ENCODE data around the gene RAD51B.
A peak's percentile ranks its signal among the peaks of the same experiment; 100 is the strongest.
"Not testable (repeated sequence)": the region's sequence is repeated elsewhere in the genome, so short reads cannot be mapped to it uniquely, and the experiment has no call there.

The RAD51B gene

DNA sequence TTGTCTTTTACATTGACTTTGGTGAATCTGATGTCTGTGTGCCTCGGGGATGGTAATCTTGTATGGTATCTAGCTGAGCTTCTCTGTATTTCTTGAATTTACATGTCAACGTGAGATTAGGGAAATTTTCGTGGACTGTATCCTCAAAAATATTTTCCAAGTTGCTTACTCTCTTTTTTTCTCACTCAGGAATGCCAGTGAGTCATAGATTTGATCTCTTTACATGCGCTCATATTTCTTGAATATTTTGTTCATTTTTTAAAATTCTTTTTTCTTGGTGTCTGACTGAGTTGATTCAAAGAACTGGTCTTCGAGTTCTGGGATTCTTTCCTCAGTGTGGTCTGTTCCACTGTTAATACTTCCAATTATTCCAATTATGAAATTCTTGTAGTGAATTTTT is 207.7 kb downstream of the RAD51B start:
- DNase-seq (ENCODE audit: low read depth): no peak

DNA sequence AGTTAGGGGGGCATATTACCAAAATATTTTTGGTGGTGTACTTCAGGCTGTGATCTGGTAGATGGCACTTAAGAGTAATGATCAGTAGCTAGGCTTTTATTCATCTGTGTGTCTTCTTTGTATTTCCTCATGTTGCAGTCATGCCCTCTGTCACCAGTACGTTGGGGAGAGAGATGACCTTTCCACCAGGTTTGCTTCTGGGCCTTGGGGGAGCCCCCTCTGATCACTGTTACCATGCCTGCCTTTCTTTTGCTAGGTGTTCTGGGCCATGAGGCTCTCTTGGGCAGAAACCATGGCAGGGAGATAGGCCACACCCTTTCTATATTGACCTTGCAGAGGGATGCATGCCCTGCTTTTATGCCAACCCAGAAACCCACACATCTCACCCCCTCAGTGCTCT is 208.5 kb downstream of the RAD51B start:
- no peak for DNase-seq (ENCODE audit: low read depth)

DNA sequence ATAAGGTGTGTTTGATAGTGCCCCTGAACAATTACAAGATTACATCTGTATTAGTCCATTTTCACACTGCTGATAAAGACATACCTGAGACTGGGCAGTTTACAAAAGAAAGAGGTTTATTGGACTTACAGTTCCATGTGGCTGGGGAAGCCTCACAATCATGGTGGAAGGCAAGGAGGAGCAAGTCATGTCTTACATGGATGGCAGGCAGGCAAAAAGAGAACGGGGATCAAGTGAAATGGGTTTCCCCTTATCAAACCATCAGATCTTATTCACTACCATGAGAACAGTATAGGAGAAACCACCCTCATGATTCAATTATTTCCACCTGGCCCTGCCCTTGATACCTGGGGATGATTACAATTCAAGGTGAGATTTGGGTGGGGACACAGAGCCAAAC is 211.4 kb downstream of the RAD51B start:
- DNase-seq (ENCODE audit: low read depth): not testable (repeated sequence)

DNA sequence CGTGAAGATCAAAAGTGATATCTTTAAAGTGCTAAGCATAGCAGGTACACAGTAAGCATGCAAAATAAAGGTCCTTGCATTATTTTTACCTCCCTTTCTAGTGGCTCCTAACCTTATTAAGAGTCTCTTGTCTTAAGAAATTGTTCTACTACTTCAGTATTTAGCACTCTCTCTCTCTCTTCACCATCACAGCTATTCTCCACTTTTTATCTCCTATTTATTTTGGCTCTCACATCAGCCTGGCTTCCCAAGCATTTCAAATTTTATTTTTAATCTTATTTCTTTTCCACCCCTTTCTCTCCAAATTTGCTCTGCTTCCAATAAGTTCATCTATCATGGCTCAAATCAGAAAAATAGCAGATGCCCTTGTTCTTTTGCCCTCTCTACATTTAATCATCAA is 212.6 kb downstream of the RAD51B start:
- no peak for DNase-seq (ENCODE audit: low read depth)

DNA sequence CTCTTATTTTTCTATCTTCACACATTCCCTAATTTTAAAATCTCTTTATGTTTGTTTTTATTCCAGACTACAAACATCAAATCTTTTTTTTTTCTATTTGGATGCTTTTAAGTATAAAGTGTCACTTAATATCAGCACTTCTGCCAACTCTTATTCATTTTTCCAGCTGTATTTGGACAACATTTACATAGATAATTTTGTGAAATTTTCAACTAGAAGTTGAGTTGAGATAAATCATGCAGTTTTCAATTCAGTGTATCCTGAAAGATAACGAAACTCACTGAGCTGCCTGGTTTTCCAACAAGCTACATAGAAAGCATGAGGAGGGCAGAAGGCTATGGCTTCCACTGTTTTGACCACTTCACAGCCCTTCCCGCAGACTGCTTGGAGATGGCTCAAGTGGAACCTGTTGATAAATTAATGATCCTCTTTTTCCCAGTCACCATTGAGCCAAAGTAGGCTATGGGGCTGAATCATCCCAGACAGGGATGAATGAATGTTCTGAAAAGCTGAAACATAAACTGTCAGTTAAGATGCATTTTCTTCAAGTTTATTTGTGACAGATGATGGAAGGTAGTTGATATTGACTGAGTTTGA is 213.9 kb downstream of the RAD51B start:
- no peak for DNase-seq (ENCODE audit: low read depth)

DNA sequence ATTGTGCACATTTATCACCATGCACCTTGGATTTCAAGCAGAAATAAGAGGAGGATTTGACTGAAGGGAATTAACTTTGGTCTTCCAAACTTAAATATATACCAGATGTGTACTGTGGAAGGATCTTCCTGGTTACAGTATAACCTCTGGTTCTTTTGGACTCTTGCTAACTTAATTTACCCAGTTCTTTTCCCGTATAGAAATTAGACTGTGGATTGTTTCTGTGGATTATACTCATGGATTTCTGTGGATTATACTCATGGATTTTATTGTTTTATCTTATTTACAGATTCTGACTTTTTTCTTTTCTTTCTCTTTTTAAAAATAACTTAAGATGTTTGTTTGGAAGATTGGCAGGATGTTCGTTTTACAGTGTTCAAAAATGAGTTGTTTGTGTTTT is 215.3 kb downstream of the RAD51B start:
- DNase-seq (ENCODE audit: low read depth): no peak

DNA sequence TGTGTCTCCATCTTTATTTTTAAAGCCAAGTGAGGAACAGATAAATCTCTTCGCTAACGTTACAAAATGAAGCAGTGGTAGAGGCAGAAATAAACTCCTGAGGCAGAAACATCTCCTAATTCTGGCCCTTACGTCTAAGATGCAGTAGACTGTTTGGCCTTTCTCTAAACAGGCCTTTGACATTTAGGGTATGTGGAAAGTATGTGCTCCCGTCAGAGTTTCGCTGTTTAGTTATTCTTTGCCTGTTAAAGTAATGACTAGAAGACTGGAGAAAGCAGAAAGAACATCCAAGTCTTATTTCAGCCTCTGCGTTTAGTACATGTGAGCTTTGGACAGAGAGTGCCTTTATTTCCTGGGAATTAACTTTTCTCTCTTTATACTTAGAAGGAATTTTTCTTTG is 216.6 kb downstream of the RAD51B start:
- DNase-seq (ENCODE audit: low read depth): no peak

DNA sequence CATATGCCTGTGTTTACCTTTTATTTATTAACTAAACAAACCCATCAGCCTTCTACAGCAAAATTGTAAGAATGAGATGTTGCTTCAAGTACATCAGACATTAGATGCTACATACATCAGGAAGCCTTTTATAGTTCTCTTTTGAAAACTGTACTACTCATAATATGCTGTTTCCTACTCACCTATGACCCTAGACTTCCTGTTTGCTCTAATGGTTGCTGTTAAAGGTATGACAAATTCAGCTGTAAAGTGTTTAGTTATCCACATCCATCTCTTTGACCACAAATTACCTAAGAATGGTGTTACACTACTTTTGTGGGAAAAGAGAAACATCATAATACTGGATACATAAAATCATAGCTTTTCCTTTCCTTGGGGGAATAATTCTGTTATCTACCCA is 220.0 kb downstream of the RAD51B start:
- DNase-seq (ENCODE audit: low read depth): no peak

DNA sequence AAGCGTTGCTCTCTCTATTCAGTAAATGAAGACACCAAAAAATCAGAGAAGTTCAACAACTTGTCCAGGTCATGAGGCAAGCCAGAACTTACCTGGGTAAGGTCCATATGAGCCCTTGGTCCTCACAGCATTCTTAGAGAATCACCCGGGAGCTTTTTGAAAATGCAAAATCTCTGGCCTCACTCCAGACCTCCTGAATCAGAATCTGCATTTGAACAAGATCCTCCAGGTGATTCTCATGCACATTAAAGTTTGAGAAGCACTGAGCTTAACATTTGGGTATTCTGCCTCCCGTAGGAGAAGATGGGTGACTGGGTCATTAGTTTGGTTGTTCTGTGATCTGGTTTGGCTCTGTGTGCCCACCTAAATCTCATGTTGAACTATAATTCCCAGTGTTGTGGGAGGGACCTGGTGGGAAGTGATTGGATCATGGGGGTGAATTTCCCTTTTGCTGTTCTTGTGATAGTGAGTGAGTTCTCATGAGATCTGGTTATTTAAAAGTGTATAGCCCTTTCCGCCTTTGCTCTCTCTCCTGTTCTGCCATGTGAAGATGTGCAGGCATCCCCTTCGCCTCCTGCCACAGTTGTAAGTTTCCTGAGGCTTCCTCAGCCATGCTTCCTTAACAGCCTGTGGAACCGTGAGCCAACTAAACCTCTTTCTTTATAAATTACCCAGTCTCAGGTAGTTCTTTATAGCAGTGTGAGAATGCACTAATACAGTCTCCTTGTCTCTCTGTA is 221.2 kb downstream of the RAD51B start:
- no peak for DNase-seq (ENCODE audit: low read depth)

DNA sequence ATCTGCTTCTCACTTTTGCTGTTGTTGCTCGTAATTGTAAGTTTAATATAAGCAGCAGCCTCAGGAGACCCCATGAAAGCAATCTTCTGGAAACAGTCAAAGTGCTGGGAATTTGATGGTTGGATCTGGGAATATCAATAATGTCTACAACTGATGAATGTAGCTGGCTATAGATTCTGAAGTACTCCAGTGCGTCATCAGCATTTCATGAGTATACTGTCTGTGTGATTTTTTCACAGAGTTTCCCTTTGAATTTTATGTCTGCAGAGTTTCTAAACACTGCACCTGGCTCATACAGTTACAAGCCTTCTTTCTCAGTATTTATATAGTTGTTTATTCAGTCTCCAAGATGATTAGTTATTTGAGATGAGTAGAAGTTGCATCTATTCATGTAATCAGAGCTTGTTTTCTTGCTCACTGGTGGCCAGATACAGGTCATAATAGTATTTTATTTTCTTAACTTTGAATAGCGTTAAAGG is 222.3 kb downstream of the RAD51B start:
- DNase-seq (ENCODE audit: low read depth): no peak

DNA sequence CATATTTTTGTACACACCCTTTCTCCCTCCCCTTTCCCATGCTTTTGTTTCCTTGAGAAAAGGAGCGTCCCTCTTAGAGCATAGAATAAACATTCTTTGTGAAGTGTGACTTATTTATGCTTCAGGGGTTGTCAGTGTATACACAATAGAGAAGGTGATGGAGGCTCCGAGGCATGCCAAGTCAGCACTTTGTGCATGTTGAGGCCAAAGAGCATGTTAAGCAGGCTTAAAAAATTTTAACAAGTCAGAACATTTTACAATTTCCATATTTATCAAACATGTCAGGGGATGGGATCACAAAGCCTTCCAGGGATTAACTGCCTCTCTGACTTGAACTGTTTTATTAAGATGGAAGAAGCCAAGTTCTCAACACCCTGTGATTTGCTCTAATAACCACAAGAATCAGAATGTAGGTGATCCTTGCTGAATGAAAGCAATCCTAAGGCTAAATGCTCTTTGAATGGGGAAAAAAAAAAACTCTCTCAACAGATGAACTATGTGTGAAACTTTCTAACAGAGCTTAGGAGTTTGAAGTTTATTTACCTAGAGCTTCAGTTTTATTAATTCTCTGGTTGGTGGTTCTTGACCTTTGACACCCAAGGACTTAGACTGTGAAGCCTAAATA is 223.1 kb downstream of the RAD51B start:
- DNase-seq (ENCODE audit: low read depth): peak; percentile 37

DNA sequence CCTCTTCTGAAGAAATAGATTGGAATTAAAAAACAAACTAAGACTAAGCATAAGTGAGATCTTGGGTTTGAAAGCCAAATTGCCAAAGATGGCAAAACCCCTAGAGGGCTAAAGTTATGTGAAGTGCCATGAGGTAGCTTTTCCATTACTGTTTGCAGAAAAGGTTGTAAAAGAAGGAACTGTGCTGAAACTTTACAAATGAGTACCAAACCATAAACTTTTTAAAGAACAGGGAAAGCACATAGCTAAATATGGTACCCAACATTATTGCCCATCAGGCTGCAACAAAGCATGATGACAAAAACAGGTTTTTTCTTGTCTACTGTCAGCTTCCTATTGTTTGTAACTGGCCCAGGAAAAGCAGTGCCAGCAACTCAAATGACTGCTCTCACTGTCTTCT is 224.2 kb downstream of the RAD51B start:
- no peak for DNase-seq (ENCODE audit: low read depth)

DNA sequence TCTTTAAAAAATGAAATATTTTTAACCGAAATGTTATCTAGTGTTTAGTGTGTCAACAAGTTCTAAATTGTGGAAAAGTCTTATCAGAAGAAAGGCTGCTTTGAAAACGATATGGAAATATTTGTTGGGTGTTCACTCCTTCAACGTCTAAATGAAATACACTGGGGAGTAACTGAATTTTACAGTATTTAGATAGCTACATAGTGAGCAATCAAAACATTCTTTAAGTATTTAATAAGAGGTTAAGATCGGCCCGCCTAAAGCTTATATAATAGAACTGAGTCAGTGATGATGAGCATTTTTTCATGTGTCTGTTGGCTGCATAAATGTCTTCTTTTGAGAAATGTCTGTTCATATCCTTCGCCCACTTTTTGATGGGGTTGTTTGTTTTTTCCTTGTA is 228.3 kb downstream of the RAD51B start:
- no peak for DNase-seq (ENCODE audit: low read depth)

DNA sequence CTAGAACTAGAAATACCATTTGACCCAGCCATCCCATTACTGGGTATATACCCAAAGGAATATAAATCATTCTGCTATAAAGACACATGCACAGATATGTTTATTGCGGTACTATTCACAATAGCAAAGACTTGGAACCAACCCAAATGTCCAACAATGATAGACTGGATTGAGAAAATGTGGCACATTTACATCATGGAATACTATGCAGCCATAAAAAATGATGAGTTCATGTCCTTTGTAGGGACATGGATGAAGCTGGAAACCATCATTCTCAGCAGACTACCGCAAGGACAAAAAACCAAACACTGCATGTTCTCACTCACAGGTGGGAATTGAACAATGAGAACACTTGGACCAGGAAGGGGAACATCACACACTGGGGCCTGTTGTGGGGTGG is 229.2 kb downstream of the RAD51B start:
- DNase-seq (ENCODE audit: low read depth): not testable (repeated sequence)

DNA sequence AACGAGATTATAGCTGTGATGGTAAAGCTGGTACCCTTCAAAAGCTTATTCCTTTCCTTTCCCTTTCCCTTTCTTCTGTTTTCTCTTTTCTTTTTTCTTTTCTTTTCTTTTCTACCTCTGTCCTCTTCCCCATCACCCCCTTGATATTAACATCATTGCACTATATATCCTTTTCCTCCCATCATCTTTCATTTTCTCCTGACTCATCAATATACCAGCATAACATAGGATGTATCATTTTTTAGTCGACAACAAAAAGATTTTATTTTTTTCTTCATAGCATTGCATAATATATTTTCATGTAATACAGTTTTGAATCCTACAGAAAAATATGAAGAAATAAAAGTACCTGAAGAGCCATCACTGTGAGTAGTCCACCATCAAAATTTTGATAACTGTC is 230.6 kb downstream of the RAD51B start:
- no peak for DNase-seq (ENCODE audit: low read depth)

DNA sequence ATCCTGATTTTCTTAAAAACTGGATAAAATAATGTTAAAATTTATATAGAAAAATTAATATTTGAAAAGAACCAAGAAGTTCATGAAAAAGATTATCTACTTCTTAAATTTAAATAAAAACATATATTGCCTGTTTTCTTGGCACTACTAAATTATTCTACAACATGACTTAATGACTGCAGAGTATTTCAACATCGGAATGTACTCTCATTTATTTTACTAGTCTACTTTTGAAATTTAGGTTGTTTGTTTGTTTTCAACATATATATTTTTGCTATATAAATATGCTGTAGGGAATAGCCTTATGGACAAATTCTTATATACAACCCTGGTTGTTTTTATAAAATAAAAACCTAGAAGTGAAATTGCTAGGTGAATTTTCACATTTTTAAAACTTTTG is 231.6 kb downstream of the RAD51B start:
- no peak for DNase-seq (ENCODE audit: low read depth)

DNA sequence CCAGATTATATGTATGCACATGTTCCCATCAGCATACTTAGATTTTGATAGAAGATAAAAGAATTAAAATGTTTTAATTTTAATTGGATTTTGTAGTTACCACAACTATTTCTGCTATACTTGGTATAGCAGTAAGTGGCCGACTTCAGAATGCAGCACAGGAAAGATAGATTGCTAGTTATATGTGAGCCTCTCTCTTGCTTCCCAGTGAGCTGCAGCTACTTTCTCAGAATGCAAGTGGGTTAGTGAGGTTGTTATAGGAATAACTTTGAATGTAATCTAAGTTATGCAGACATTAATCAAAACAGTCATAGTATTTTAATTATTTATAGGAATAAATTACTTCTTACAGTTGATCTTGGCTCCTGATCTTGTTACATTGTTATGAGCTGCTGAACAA is 240.6 kb downstream of the RAD51B start:
- no peak for DNase-seq (ENCODE audit: low read depth)

DNA sequence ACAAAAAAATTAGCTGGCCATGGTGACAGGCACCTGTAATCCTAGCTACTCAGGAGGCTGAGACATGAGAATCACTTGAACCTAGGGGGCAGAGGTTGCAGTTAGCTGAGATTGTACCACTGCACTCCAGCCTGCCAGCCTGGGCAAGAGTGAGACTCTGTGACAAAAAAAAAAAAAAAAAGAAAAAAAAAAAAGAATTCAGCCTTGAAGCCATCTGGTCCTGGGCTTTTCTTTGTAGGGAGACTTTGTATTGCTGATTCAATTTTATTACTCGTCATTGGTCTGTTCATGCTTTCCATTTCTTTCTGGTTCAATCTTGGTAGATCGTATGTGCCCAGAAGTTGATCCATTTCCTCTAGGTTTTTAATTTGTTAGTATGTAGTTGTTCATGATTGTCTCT is 243.1 kb downstream of the RAD51B start:
- DNase-seq (ENCODE audit: low read depth): no peak

DNA sequence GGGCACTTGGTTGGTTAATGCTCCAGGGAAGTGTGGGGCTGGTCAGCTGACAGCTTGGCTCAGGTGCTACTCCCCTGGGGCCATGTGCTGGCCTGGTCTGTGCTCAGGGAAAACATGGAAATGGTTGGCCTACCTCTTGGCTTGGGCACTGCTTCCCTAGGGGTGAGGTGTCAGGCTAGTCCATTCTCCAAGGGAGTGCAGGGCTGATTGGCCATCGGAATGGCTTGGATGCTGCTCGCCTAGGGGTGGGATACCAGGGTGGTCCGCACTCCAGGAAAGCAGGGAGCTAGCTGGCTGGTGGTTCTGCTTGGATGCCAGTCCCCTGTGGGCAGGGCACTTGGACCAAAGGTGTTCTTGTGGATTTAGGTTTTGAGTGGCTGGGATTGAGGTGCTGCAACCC is 245.7 kb downstream of the RAD51B start:
- DNase-seq (ENCODE audit: low read depth): no peak

DNA sequence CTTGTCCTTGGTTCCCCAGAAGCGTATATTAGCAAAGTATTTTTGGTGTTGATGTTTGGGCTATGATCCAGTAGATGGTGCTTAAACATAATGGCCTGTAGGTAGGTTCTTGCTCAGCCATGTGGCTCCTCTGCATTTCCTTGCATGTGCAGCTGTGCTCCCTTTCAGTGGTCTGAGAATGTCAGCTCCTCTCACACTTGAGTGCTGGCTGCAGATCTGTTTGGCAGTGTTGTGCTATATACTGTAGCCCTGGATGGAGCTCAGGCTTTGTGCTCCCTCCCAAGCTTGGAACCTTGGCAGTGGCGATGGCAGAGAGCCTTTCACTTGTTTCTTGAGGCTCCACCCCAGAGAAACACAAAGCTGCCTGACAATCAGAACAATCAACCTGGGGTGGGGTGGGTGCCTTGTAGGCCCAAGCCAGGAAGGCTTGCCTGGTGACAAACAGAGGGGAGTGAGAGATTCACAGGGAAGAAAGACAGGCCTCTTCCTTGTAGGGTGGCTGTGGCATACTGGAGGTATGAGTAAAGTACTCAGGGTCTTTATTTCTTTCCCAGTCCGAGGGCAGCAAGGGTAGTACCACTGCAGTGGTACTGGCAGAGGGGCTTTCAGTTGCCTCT is 255.3 kb downstream of the RAD51B start:
- no peak for DNase-seq (ENCODE audit: low read depth)

DNA sequence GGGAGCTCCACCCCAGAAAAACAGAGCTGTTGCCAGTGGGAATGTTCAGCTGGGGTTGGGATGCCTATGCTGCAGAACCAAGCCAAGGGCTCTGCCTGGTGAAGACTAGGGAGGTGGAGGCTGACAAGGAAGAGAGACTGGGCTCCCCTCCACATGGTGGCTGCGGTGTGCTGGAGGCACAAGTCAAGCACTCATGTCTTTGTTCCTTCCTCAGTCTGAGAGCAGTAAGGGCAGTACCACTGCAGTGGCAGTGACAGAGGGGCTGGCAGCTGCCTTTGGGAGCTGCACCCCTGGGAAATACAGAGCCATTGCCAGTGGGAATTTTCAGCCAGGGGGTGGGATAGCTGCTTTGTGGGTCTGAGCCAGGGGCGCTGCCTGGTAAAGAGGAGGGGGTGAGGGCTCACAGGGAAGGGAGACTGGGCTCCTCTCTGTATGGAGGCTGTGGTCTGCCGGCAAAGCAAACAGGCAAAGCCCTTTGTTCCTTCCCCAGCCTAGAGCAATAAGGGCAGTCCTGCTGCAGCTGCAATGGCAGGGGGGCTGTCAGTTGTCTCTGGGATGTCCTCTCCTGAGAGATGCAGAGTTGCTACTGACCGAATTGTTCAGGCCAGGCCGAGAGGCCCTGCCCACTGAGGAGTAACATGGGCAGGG is 255.9 kb downstream of the RAD51B start:
- no peak for DNase-seq (ENCODE audit: low read depth)

DNA sequence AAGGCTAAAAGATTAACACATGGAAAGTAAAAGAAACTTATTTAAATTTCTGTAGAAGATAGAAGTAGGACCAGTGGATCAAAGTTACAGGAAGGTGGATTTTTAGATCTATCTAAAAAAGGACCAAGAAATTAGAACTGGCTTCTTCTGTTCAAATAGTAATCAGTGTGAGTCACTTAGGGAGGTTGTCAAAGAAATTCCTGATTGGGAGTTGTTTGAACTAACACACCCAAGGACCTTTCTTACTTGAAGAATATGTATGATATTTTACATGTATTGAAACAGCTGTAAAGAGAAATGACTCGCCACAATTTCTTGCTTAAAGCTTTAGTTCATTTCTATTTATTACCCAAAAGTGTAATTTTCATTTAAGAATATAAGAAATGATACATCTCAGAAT is 256.9 kb downstream of the RAD51B start:
- DNase-seq (ENCODE audit: low read depth): no peak
